NCI-H2196 (cell line): ENCODE results near the gene KPNA1.

Experiments used
- DNase-seq: peaks from one replicate; lab custom pipeline; 2025; ENCODE audit not compliant: unreplicated experiment; lab: John Stamatoyannopoulos, UW

The KPNA1 gene

DNA sequence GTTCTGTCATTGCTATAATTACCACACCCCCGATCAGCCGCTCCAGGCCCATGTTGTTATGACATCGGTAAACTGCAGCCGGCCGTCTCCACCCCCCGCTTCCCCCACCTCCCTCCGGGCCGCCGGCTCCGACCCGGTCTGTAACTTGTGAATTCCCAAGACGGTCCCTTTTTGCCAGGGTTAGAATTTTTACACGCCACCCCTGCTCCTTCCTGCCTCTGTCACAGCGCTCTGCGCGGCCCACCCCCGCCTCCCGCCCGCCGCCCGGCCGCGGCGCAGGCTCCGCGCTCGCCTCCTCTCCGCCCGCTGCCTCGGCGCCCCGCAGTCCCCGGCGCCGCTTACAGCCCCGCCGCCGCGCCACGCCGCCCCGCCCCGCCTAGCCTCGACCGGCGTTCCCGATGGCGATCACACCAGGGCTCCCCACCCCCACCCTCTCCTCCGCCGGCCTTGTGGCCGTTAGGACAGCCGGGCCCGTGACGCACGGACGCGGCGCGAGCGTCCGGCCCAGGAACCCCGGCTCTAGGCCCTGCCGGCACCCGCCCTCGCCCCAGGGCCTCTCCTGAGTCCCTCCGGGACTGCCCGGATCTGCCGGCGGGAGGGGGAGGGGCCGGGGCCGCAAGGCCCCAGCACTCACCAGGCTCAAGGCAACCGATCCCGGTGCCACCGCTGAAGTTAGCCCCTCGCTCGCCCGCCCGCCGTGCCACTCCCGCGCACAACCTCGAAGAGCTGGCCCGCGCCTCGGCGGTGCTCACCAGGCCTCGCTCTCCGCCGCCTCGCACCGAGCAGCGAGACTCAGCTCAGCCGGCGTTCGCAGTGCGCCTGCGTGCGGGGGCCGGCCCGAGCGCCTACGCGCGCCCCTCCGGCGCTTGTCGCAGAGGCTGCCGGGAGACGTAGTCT is at the start of gene KPNA1:
KPNA1 (minus strand) TSS at position 817 of the 897 bp plus-strand sequence. CDS start 18,374 bp downstream, outside the sequence.
- peak; percentile 95 for DNase-seq

DNA sequence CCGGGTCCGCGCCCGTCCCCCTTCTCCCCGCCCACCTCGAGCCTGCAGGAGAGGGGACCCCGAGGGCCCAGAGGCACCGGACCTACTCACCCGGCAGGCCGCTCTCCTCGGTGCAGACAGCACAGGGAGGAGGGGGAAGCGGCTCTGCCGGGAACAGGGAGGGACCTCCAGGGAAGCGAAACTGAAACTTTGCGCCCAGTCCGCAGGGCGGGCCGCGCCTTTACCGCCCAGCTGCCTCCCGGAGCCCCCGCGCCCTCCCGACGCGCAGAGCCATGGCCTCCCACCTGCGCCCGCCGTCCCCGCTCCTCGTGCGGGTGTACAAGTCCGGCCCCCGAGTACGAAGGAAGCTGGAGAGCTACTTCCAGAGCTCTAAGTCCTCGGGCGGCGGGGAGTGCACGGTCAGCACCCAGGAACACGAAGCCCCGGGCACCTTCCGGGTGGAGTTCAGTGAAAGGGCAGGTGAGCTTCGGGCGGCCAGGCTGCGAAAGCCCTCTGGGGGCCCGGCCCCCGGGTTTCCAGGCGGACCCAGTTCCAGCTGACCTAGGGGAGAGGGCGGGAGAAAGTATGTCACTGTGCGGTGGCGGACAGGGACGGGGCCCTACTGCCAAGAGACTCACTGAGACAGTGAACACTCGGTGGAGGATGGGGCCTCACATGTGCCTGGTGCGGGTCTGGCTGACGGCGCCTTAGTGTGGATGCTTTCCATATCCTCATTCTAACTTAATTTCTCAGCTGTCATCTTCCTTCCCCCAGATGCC is 49.6 kb upstream of the KPNA1 start, which contains the start of the genes DTX3L and PARP9:
DTX3L (plus strand) TSS at position 184 of the 758 bp plus-strand sequence; CDS start at position 273, 89 bp downstream.
PARP9 (minus strand) TSS at position 146 of the 758 bp plus-strand sequence. CDS start 4,680 bp downstream, outside the sequence.
- DNase-seq: peak; percentile 90

DNA sequence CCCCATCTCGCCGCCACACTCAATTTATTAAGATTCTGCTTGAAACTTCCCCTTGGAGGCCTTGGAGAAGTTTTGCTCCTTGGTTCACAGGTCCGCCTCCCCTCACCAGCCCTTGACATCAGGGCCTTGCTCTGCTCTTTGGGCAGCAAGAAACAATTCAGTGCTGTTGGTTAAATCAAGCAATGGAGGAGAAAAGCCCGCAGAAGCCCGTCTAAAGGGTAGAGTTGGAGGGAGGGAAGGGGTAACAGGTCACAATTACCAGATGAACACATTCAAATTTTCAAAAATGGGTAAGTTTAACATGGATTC is 48.9 kb upstream of the KPNA1 start:
- no peak for DNase-seq

DNA sequence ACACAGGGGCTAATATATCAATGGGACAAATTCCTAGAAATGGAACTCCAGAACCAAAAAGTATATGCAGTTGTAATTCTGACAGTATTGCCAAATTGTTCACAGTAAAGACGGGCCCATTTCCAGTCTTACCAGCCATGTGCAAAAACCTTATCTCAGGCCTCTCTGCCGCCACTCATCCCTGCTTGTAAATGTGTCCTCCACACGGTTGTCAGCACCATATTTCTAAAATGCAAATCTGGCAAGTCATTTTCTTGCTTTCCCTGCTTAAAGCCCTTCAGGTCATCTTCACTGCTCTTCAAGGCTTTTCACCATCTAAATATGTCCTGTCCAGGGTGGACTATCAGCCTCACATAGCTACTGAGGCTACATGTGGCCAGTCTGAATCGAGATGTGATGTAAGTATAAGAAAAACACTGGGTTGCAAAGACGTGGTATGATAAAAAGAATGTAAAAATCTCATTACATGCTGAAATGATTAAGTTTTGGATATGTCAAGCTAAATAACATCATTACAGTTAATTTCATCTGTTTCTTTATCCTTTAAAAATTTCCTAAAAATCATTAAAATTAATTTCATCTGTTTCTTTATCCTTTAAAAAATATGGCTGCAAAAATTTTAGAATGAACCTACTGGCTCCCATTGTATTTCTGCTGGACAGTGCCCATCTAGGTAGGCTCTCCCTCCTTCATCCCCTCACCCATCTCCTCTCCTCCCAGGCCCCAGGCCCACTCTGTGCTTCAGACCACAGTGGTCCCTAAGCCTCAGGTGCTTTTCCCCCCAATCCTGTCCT is 48.4 kb upstream of the KPNA1 start:
- no peak for DNase-seq

DNA sequence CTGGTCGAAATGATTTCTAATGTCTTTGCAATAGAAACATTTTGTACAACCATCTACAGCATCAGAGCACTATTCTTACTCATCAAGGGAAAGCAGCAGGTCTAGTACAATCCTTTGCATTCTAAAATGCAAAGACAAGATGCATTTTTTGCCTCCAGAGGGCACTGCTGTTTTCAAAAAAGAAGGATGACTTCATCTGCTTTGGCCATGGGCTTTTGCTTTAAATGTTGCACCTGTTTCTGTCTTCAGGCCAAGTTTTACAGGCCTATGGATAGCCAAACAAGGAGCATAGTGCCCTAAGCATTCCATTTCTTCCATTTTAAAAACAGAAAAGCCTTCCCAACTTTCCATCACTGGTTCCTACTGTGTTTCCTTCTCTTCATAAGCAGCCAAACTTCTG is 45.9 kb upstream of the KPNA1 start:
- DNase-seq: peak; percentile 85

DNA sequence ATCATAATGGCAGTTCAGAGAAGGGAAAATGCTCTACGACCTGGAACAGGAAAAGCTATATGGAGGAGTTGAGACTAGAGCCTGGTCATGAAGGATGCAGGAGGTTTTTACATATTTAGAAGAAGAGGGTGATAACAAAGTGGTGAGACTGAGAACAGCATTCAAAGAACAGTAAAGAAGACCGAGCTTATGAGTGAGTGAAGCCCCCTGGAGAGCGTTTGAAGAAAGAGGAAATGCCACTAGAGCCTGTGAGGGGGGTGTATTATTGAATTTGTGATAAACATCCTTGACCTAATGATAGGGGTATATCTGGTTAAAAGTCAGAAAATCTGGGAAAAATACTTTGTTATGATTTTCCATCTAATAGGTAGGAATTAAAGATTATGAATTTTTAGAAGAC is 45.2 kb upstream of the KPNA1 start:
- no peak for DNase-seq

DNA sequence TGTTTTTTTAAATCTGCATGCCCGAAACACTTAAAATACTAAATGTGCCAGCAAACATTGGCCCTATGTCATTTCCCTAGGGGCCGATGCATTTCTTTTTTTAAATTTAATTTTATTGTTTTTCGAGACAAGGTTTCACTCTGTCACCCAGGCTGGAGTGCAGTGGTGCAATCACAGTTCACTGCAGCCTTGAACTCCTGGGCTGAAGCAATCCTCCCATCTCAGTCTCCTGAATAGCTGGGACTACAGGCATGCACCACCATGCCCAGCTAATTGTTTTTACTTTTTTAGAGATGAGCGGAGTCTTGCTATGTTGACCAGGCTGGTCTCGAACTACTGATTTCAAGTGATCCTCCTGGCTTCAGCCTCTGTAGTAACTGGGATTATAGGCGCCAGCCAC is 43.9 kb upstream of the KPNA1 start:
- no peak for DNase-seq

DNA sequence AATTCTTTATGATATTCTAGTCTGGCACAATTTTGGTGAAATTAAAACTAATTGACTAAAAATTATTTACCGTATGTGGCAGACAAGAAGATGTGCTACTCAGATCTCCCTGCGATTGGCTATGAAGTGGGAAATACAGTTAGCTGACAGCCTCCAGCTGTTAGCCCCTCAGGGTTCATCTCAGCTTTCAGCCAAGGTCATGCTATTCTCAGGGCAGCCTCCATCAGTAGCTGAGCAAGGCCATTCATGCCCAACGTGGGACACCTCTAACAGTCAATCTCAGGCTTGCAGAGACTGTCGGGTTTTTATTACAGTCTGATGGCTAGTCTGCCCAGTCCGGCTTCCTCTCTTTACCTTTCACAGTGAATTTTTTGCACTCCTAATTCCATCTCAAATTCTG is 42.6 kb upstream of the KPNA1 start:
- no peak for DNase-seq

DNA sequence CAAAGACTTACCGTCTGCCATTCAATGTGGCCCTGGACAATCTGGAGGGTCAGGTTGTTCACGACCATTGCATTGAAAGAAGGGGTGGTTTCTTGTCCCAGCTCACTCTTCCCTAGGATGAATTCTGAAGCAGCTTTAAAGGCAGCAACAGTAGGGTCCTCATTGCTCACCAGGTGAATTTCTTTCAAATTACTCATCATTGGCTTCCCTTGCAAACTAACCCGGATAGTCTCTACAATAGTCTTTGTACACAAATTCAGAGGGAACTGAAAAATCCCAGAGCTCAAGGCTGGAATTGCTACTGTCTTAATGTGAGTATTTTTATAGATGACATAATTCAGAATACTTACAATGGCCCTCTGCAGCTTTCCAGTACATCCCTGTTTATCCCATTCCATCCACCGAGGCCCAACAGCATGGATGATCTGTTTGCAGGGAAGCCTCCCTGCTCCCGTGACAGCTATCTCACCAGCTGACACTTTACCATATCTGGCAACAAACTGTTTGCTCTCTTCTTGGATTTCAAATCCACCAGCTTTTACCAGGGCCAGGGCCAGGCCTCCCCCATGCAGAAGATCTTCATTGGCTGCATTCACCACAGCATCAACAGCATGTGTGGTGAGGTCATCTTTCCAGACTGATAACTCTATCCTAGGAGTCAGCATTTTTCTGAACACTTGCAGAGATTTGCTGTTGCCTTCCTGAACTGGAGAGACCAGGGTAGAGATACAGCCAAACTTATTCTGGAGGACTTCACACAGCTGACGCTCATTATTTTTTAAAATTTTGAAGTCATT is 40.7 kb upstream of the KPNA1 start:
- peak; percentile 46 for DNase-seq

DNA sequence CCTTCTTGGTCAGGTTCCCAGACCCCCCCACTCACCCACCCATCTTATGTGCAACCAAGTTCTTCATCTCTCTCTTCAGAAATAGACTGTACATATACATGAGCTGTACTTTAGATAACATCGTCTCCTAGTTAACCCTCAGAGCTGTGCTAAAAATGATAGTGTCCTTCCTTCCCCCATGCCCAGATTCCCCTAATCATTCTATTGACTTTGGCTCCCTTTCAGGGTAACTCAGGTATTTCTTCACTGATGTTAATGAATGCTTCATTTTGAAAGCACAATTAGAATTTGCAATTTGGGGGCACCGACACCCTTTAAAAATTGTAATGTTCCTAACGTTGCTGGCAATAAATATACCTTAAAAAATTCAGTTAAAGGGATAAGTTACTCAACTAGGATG is 38.4 kb upstream of the KPNA1 start:
- DNase-seq: no peak

DNA sequence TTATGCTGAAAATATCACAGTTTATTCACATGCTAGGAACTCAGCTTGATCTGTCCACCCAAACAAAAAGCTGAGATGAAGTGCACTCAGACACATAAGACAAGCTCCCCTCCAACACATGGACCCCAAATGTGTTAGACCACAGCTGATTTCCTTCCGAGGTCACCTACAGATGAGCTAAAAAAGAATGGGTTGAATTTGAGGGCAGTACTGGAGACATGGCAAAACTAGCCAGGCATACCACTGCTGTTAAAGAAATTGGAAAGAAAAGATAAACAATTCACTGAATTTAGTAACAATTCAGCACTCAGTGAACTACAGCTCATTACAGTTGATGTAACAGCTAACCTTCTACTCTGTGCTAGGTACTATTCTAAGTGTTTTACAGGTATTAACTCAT is 33.9 kb upstream of the KPNA1 start:
- no peak for DNase-seq

DNA sequence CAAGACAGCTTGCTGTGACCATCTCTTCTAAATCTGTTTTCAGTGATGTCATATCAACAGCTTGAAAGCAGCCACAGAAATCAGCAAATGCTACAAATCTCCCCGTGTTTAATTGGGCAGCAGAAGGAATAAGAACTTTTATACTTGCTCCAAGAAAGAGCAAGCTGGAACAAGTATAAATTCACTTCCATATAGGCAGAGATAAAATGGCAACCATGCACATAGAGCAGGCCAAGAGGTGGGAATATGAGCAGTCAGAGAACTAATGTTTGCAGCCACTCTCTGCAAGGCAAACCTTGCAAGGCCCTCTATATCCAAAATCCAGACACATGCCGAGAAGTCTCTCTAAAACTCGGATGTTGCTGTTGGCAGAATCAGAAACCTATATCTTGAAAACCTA is 33.3 kb upstream of the KPNA1 start:
- no peak for DNase-seq

DNA sequence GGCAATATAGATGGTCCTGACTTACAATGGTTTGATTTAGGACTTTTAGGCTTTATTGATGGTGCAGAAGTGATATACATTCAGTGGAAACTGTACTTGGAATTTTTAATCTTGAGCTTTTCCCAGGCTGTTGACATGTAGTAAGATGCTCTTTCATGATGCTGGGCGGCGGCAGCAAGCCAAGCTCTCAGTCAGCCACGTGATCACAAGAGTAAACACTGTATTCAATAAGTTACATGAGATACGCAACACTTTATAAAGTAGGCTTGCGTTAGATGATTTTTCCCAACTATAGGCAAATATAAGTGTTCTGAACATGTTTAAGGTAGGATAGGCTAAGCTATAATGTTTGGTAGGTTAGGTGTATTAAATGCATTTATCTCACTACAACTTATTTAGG is 31.4 kb upstream of the KPNA1 start:
- DNase-seq: no peak

DNA sequence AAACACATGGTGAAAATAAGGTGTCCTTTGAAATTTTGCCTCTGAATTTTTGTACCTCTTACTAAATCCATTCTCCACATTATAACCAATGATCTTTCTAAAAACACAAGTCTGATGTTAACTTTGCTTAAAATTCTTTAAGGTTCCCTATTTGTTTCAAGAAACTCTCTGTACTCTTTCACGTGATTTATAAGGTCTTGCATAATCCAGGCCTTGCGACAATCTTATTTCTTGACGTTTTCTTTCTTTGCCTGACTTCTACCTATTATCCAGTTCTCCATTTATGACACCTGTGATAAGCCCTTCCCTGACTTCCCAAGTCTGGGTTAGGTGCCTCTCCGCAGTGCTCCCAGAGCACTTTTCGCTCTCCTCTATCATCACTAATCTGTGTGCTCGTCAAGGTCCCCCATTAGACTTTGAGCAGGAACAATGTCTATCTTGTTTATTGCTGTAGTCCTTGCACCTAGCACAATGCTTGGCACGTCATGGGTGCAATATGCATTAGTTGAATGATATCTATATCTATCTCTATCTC is 24.3 kb upstream of the KPNA1 start:
- no peak for DNase-seq

DNA sequence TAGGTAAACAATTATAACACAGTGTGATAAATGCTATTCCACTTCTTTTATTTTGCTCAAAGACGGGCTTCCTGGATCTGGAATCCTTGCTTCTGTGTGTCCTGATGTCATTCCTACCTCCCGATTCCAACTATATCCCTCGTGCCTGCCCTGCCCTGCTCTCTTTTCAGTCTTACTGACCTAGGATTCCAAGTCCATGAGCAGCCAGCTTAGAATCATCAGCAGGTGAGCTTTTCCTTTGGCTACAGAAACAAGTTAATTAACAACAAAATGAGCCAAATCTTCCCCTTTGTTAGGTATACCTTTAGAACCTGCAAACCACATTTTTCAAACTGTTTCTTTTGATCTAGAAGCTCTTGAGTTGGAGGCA is 21.9 kb upstream of the KPNA1 start:
- DNase-seq: no peak

DNA sequence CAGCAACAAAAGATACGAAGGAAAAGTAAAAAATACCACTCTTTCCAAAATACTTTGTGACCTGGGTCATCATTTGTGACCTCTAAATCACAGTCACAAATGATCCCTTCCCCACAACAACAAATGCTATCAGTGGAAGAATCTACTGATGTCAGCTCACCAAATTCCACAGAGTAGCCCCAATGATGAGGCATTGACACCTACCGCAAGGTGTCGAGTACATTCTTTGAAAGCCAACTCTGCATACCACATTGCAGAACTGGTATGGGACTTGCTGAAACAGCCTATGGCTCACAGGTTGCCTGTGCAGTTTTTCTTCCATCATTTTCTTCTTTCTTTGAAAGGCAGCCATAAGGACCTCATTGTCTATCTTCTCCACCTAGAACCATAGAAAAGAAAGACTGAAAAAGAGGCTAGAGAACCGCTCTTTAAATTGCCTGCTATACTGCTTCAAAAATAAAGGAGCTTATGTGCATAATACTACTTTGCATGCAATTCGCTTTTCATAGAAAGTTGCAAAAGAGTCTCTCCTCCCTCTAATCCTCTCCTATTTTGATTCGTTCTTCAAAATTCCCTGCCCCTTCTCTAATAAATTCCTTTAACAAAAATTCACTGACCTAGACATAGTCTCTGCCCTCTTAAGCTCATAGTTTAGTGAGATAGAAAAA is 21.4 kb upstream of the KPNA1 start:
- no peak for DNase-seq

DNA sequence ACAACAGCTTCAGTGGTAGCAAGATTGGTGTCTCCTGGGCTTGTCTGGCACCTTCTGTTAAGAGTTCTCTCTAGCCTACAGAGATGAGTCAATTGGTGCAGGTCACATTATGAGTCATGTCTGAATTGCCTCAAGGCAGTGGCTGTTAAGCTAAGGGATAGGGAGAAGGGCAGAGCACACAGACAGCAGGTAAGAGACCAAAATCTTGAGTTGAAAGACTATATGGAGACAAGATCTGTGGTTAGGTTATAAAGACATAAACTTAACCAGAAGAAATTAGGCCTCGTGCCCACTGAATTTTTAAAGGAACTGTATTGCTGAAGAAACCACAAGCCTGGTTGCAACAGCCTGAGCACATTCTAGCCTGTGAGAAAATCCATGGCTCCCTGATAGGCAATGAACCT is 19.2 kb upstream of the KPNA1 start:
- no peak for DNase-seq

DNA sequence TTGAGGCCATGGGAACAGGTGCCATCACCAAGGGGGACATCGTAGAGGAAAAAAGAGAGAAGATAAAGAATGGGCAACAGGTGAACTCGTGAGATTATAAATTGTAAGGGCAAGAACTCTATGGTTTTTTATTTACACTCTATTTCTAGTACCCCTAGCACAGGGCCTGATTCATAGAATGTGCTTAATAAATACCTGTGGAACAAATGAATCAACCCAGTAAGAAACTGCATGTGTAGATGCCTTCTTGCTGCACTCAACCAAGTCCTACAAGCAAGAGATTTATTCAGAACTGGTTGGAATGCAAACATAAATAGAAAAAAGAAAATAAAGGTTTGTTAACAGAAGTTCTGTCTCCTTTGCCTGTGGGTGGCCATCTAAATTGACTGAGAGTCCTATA is 18.7 kb upstream of the KPNA1 start:
- no peak for DNase-seq

DNA sequence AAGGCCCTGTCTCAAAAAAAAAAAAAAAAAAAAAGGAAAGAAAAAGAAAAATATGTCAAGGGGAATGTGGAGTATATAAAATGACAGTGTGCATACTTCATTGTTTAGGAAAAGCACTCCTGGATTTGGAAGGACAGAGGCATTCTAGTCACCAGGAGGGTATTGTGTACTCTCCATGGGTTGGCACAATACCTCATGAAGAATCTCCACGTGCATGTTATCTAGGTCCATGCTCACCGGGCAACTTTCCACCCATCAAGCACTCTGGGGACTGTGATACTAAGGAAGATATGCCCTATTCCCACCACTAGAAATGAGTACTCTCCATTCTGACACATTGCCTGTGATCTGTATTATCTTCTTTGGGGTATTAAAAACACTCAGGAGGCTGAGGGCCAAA is 15.4 kb upstream of the KPNA1 start:
- no peak for DNase-seq

DNA sequence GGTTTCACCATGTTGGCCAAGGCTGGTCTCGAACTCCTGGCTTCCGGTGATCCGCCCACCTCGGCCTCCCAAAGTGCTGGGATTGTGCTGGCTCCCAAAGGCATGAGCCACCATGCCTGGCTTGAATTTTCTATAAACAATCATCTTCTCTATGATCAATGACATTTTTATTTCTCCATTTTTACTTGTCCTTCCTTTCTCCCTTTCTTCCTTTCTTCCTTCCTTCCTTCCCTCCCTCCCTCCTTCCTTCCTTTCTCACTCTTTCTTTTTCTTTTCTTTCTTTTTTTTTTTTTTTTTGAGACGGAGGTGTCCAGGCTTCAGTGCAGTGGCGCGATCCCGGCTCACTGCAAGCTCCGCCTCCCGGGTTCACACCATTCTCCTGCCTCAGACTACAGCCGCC is 8.6 kb upstream of the KPNA1 start:
- no peak for DNase-seq
